Measurements from ENCODE around the gene TGIF2.

GRCh38 chr20:36585410-36586125 lies 12.2 kb downstream of the TGIF2 start:
- TF ChIP-seq EZH2phosphoT487 (IDR thresholded peaks at IDR 0.05; ENCODE audit: low read depth): no peak
- TF ChIP-seq, protein P1, sequence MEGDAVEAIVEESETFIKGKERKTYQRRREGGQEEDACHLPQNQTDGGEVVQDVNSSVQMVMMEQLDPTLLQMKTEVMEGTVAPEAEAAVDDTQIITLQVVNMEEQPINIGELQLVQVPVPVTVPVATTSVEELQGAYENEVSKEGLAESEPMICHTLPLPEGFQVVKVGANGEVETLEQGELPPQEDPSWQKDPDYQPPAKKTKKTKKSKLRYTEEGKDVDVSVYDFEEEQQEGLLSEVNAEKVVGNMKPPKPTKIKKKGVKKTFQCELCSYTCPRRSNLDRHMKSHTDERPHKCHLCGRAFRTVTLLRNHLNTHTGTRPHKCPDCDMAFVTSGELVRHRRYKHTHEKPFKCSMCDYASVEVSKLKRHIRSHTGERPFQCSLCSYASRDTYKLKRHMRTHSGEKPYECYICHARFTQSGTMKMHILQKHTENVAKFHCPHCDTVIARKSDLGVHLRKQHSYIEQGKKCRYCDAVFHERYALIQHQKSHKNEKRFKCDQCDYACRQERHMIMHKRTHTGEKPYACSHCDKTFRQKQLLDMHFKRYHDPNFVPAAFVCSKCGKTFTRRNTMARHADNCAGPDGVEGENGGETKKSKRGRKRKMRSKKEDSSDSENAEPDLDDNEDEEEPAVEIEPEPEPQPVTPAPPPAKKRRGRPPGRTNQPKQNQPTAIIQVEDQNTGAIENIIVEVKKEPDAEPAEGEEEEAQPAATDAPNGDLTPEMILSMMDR (IDR thresholded peaks at IDR 0.05; ENCODE audit: low read depth, low read length): no peak
